ENCODE results near the gene CELSR2. TPM values are rescaled to one million over a fixed set of nuclear protein-coding genes. Genes with fewer than 3 reads are reported as not detected.

The CELSR2 gene
- total and polyA plus RNA-seq, 2 of the 8 experiments (the other 6 are each of a cell fraction or from before 2014, with no cell fraction given) = 12.0 to 27.7 TPM

GRCh38 chr1:109201123-109201703 is 48.1 kb upstream of the CELSR2 start:
- Histone ChIP-seq H3K18ac (ENCODE audit: extremely low read depth, low read length) (no peak overlapping the region), H3K79me1 (ENCODE audit: low read depth, low read length) (no peaks in the 10 kb centered on the region), H3K14ac (ENCODE audit: insufficient read length) (no peak overlapping the region), H2BK20ac (ENCODE audit: low read length) (peak overlapping the region; percentile 91; the same call in 1 of the 2 replicates), H3K4ac (replicated peaks; ENCODE audit: insufficient read length, low read depth, low read length) (no peak overlapping the region), H2AFZ (ENCODE audit: low read length) (peak overlapping the region; percentile 8; the same call in 1 of the 2 replicates), H2BK15ac (ENCODE audit: low read length) (no peak overlapping the region), H3K79me2 (ENCODE audit: control insufficient read depth in 1 of 2, insufficient read depth in 2 of 2, low read length in 2 of 2) (no peaks in the 10 kb centered on the region), H3K36me3 (ENCODE audit: control insufficient read depth in 2 of 4, insufficient read depth in 4 of 4, low read length in 3 of 4) (no peaks in the 10 kb centered on the region), H3K27me3 (replicated peaks in 1 of 4; ENCODE audit: control insufficient read depth in 3 of 4, extremely low read depth in 1 of 4, insufficient read depth in 3 of 4, low read length in 3 of 4) (no peaks in the 10 kb centered on the region; a peak in 1 of 7 replicates), H3K27ac (ENCODE audit: low read depth, low read length) (no peak overlapping the region), H3K56ac (replicated peaks; ENCODE audit: insufficient read length, low read depth, low read length) (no peak overlapping the region), H3K4me3 (ENCODE audit: extremely low read depth in 1 of 4, insufficient read depth in 2 of 4, low read depth in 3 of 4, low read length in 4 of 4) (no peak overlapping the region), H3K9ac (replicated peaks in 1 of 4; ENCODE audit: extremely low read depth in 1 of 4, low read depth in 3 of 4, low read length in 3 of 4) (no peak overlapping the region), H4K20me1 (replicated peaks in 1 of 2; ENCODE audit: control insufficient read depth in 1 of 2, insufficient read depth in 2 of 2, low read length in 2 of 2) (no peaks in the 10 kb centered on the region), H2BK12ac (ENCODE audit: low read depth, low read length) (0 out of 2 replicates have a peak overlapping the region, but pooled peaks have one; percentile 75), H4K5ac (ENCODE audit: insufficient read length, low read depth, low read length) (peak overlapping the region; percentile 25), H4K91ac (replicated peaks; ENCODE audit: insufficient read length, low read length) (no peak overlapping the region), H3K9me3 (ENCODE audit: insufficient read depth in 2 of 2, low read depth in 1 of 2, low read length in 1 of 2) (no peaks in the 10 kb centered on the region), H3K23me2 (ENCODE audit: low read depth, low read length) (no peaks in the 10 kb centered on the region), H3K4me1 (replicated peaks in 1 of 4; ENCODE audit: control insufficient read depth in 3 of 4, insufficient read depth in 4 of 4, low read length in 3 of 4) (peaks cover 0 to 4% (median 1%) of the 10 kb centered on the region in 4 experiments; a peak in 1 of 7 replicates), H3K23ac (ENCODE audit: insufficient read length) (no peak overlapping the region), H2AK5ac (ENCODE audit: low read depth, low read length) (no peak overlapping the region), H4K8ac (ENCODE audit: extremely low read depth, insufficient read depth, low read length) (no peak overlapping the region), H2BK120ac (replicated peaks; ENCODE audit: low read depth, low read length) (no peak overlapping the region), H3K4me2 (ENCODE audit: insufficient read depth in 1 of 2, low read depth in 2 of 2, low read length in 2 of 2) (no peak overlapping the region), H2BK5ac (ENCODE audit: low read depth, low read length) (peak overlapping the region; percentile 1; the same call in 1 of the 2 replicates)
- TF ChIP-seq EGR1 (IDR thresholded peaks at IDR 0.05; ENCODE audit: borderline replicate concordance, low read depth, low read length) = 0 out of 2 replicates have a peak, but pooled peaks have one; percentile 23
- peak; percentile 49; the same call in 1 of the 2 replicates for TF ChIP-seq JUND (IDR thresholded peaks at IDR 0.05; ENCODE audit: low read length)
- TF ChIP-seq RAD21 (IDR thresholded peaks at IDR 0.05 in 1 of 2, conservative IDR thresholded peaks at IDR 0.05 in 1 of 2; ENCODE audit: low read depth in 2 of 2, low read length in 2 of 2) = peak; percentile 80 to 90
- no peak for TF ChIP-seq SUZ12 (IDR thresholded peaks at IDR 0.05; ENCODE audit: low read length)
- peak; percentile 65 to 82 (median 75) for TF ChIP-seq CTCF (IDR thresholded peaks at IDR 0.05; ENCODE audit: control extremely low read depth in 1 of 3, insufficient read depth in 1 of 3, low read depth in 1 of 3, low read length in 3 of 3)
- no peak for TF ChIP-seq POU5F1 (IDR thresholded peaks at IDR 0.05; ENCODE audit: low read depth, low read length)
- FAIRE-seq (peak; percentile 28), DNase-seq (ENCODE audit: low read depth in 1 of 2, low spot score in 2 of 2) (peak in 1 of 2 experiments; percentile 86)
- WGBS, 2 experiments (ENCODE audit: extremely low coverage in 1 of 2, insufficient coverage in 1 of 2, insufficient read length in 1 of 2, insufficient replicate concordance in 2 of 2, low coverage in 1 of 2, low lambda C conversion rate in 2 of 2, missing lambda C conversion rate in 1 of 2) = 58% methylated on average over 2 of the region's 2 CpGs; no CpG with 5 or more reads in 1 of the 2 experiments
- POLR2A ChIA-PET (ENCODE audit: partially characterized antibody) = interaction anchor here (1.3 to 2.2 kb wide), 3 partner anchors 13 to 101 kb away, joined by 4 to 10 read pairs (median 7); partner anchors contain the start of gene SARS1
- CTCF ChIA-PET (ENCODE audit: partially characterized antibody) = interaction anchor here (0.7 to 32.0 kb wide), 21 partner anchors 8 to 197 kb away, joined by 3 to 651 read pairs (median 4); partner anchors contain the start of genes CELSR2 and SARS1

Data from H1 (cell line).